Neuronal stem cell (in vitro differentiated cells): Measurements from ENCODE around the gene BCO2.
A peak's percentile ranks its signal among the peaks of the same experiment; 100 is the strongest.

Experiments used
- DNase-seq: peaks from one replicate; pipeline ENCODE4 v3.0.0-alpha.2; 2013; ENCODE audit warnings: low spot score
- H2AFZ ChIP-seq: one replicate; pipeline ENCODE4 v1.6.1; 2013; ENCODE audit warnings: mild to moderate bottlenecking, low read length, inconsistent platforms
- H2AK5ac ChIP-seq: 2 replicates; pipeline ENCODE4 v1.6.1; 2013; ENCODE audit warnings: low read depth, mild to moderate bottlenecking, inconsistent platforms, low read length, moderate library complexity, mixed read lengths
- H2BK120ac ChIP-seq: 2 replicates; pipeline ENCODE4 v1.6.1; 2013; ENCODE audit warnings: low read depth, mild to moderate bottlenecking, inconsistent platforms, low read length, moderate library complexity, mixed read lengths
- H2BK12ac ChIP-seq: one replicate; pipeline ENCODE4 v1.6.1; 2013; ENCODE audit warnings: low read length, inconsistent platforms
- H2BK15ac ChIP-seq: 2 replicates; pipeline ENCODE4 v1.6.1; 2013; ENCODE audit warnings: mild to moderate bottlenecking, low read length, inconsistent platforms, mixed read lengths
- H2BK5ac ChIP-seq: one replicate; pipeline ENCODE4 v1.6.1; 2013; ENCODE audit warnings: inconsistent platforms, mild to moderate bottlenecking, low read length, moderate library complexity
- H3K14ac ChIP-seq: one replicate; pipeline ENCODE4 v1.6.1; 2013; ENCODE audit warnings: low read length, inconsistent platforms
- H3K18ac ChIP-seq: 2 replicates; pipeline ENCODE4 v1.6.1; 2013; ENCODE audit warnings: low read length, inconsistent platforms
- H3K23ac ChIP-seq: 2 replicates; pipeline ENCODE4 v1.6.1; 2013; ENCODE audit warnings: low read depth, mild to moderate bottlenecking, mixed read lengths, low read length, inconsistent platforms; ENCODE audit not compliant: poor library complexity
- H3K27ac ChIP-seq: replicated peaks from 3 replicates; pipeline ENCODE4 v1.5.1; 2013; ENCODE audit warnings: low read length, inconsistent platforms
- H3K27me3 ChIP-seq, 3 experiments: 2 replicates each; pipeline ENCODE4 v1.6.1; 2013; ENCODE audit warnings: low read length in 3 of 3, mild to moderate bottlenecking in 2 of 3, inconsistent platforms in 1 of 3, low read depth in 1 of 3, mixed read lengths in 1 of 3, moderate library complexity in 1 of 3; ENCODE audit not compliant: control insufficient read depth in 3 of 3, insufficient read depth in 3 of 3
- H3K36me3 ChIP-seq, 2 donors: replicated peaks in 1 of 2; 2 replicates each; pipeline ENCODE4 v1.6.1; 2013; ENCODE audit warnings: low read length in 2 of 2; ENCODE audit not compliant: control insufficient read depth in 2 of 2, insufficient read depth in 2 of 2
- H3K4ac ChIP-seq: 2 replicates; pipeline ENCODE4 v1.6.1; 2013; ENCODE audit warnings: inconsistent platforms, mild to moderate bottlenecking, low read length, moderate library complexity
- H3K4me1 ChIP-seq, 2 donors: 1 replicate in 1 of 2; 2 replicates in 1 of 2; pipeline ENCODE4 v1.6.1; 2013; ENCODE audit warnings: low read length in 2 of 2, low read depth in 1 of 2; ENCODE audit not compliant: control insufficient read depth in 2 of 2, insufficient read depth in 1 of 2
- H3K4me2 ChIP-seq: one replicate; pipeline ENCODE4 v1.6.1; 2013; ENCODE audit warnings: mild to moderate bottlenecking, low read length, inconsistent platforms; ENCODE audit not compliant: insufficient read depth, poor library complexity, severe bottlenecking
- H3K4me3 ChIP-seq, 2 donors: 2 replicates each; pipeline ENCODE4 v1.5.1; 2013; ENCODE audit warnings: low read length in 2 of 2, mild to moderate bottlenecking in 2 of 2, inconsistent platforms in 1 of 2, moderate library complexity in 1 of 2
- H3K79me1 ChIP-seq: one replicate; pipeline ENCODE4 v1.6.1; 2013; ENCODE audit warnings: low read depth, mild to moderate bottlenecking, inconsistent platforms, low read length, moderate library complexity
- H3K9ac ChIP-seq: one replicate; pipeline ENCODE4 v1.6.1; 2013; ENCODE audit warnings: mild to moderate bottlenecking, low read depth, low read length, inconsistent platforms; ENCODE audit not compliant: poor library complexity
- H3K9me3 ChIP-seq, 2 donors: replicated peaks in 1 of 2; 2 replicates each; pipeline versions ENCODE3 to v1.6.1; 2013; ENCODE audit warnings: low read length in 2 of 2, mild to moderate bottlenecking in 2 of 2, inconsistent platforms in 1 of 2, low read depth in 1 of 2, mixed read lengths in 1 of 2, moderate library complexity in 1 of 2; ENCODE audit not compliant: control insufficient read depth in 2 of 2, insufficient read depth in 1 of 2
- H4K8ac ChIP-seq: one replicate; pipeline ENCODE4 v1.6.1; 2013; ENCODE audit warnings: low read depth, mild to moderate bottlenecking, inconsistent platforms, low read length, moderate library complexity
- H4K91ac ChIP-seq: one replicate; pipeline ENCODE4 v1.6.1; 2013; ENCODE audit warnings: low read length, low read depth, mild to moderate bottlenecking, inconsistent platforms; ENCODE audit not compliant: poor library complexity
- WGBS, 2 donors: extraction: QIAGEN DNeasy Blood & Tissue Kit; methylation state at CpG; one replicate each; pipeline ENCODE4 v1.1.7; 2013; ENCODE audit warnings: missing lambda C conversion rate in 2 of 2, mixed read lengths in 1 of 2; ENCODE audit not compliant: insufficient read length in 2 of 2, insufficient replicate concordance in 1 of 2; ENCODE audit errors: extremely low coverage in 2 of 2; 5-methylcytosine and 5-hydroxymethylcytosine counted together

BCO2 gene

DNA sequence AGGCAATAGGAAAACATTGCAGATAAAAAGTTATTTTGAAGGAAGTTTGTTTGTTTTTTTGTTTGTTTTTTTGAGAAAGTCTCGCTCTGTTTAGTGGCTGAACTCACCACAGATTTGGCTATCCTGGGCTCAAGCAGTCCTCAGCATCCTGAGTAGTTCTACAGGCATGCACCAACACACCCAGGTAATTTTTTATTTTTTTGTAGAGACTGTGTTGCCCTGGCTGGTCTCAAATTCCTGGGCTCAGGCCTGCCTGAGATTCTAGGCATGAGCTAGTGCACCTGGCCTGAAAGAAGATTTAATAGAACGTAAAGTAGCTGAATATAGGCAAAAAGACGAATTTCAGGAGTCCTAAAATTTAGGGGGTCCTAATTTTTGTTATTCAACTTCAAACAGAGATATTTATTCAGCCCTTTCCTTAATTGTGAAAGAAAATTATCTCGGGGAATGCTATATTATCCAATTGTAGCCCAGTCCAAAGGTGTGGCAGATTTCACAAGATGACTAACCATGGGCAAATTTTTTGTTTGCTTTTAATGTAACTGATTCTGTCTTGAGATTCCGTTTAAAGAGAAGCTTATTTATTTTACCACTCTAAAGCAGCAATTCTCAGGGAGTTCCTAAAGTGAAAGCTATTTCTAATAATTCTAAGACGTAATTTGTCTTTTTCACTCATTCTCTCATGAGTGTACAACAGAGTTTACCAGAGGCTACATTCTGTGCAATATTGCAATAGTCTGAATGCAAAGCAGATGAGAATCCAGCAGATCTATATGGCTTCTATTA is 12.4 kb upstream of the BCO2 start:
- WGBS, 2 donors: 100% methylated on average over 1 of the region's 6 CpGs; no CpG with 5 or more reads in 1 of the 2 donors
- Histone ChIP-seq H3K4ac (no peak overlapping the region), H3K79me1 (no peaks in the 10 kb centered on the region), H3K27me3 (no peaks in the 10 kb centered on the region), H4K8ac (no peak overlapping the region), H3K23ac (no peak overlapping the region), H3K14ac (no peak overlapping the region), H2BK12ac (no peak overlapping the region), H3K9ac (no peak overlapping the region), H3K4me2 (no peak overlapping the region), H4K91ac (no peak overlapping the region), H3K18ac (no peak overlapping the region), H2AFZ (no peak overlapping the region), H3K4me1 (no peaks in the 10 kb centered on the region), H2BK120ac (no peak overlapping the region), H3K9me3 (no peaks in the 10 kb centered on the region), H2AK5ac (no peak overlapping the region), H3K4me3 (no peak overlapping the region), H3K36me3 (no peaks in the 10 kb centered on the region), H2BK5ac (no peak overlapping the region), H3K27ac (no peak overlapping the region), H2BK15ac (no peak overlapping the region)
- no peak for DNase-seq

DNA sequence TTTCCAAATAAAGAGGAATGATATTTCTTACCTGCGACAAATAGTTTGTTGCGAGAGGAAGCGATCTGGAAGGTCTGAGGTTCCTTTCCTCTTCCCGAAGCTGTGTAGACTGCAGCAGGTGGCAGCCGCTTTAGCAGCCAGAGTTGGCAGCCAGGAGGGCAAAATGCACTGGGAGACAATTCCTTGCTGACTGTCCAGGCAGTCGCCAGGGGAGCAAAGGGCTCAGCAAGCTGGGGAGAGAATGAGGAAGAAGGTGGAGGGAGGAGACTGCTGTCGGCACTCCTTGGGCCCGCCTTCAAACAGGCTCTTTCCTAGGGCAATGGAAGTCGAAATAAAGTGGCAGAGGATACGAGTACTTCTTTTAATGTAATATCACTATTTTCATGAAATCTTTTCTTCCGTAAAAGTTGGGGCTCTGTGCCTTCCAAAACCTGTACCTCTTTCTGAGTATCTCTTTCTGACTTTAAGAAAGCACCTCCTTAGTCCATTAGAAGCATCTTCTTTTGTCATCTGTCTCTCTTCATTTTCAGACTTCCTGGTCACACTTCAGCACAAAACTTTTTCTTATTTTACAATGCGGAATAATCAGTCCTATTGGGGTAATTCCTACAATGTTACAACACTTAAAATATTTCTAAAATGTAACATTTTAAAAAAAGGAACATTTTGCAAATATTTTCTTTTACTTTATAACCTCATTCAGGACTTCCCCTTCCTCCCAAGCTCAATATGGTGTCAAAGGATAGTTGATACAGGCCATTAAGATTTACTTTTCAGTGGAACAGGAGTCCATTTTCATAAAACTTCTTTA is 11.2 kb upstream of the BCO2 start, which contains the start of gene IL18:
IL18 (minus strand) TSS at position 220 of the 811 bp plus-strand sequence. CDS start 9,041 bp downstream, outside the sequence.
- no peak within 1 kb of the TSS for H2AK5ac ChIP-seq
- no peak within 1 kb of the TSS for H3K23ac ChIP-seq
- no peak within 1 kb of the TSS for H4K91ac ChIP-seq
- no peaks in the 10 kb centered on the region for H3K79me1 ChIP-seq
- H3K27me3 ChIP-seq: no peaks in the 10 kb centered on the region
- no CpG with 5 or more reads among the region's 12 CpGs for WGBS, 2 donors
- no peak within 1 kb of the TSS for H2BK15ac ChIP-seq
- no peak within 1 kb of the TSS for H3K4ac ChIP-seq
- no peak within 1 kb of the TSS for H3K4me2 ChIP-seq
- no peak within 1 kb of the TSS for H3K4me3 ChIP-seq
- no peaks in the 10 kb centered on the region for H3K4me1 ChIP-seq
- no peak within 1 kb of the TSS for H3K9ac ChIP-seq
- no peak for DNase-seq
- H3K9me3 ChIP-seq: no peaks in the 10 kb centered on the region
- H2BK120ac ChIP-seq: no peak within 1 kb of the TSS
- no peak within 1 kb of the TSS for H2BK5ac ChIP-seq
- H3K14ac ChIP-seq: no peak within 1 kb of the TSS
- H3K18ac ChIP-seq: no peak within 1 kb of the TSS
- no peak within 1 kb of the TSS for H2BK12ac ChIP-seq
- H2AFZ ChIP-seq: peak within 1 kb of the TSS; percentile 48
- no peaks in the 10 kb centered on the region for H3K36me3 ChIP-seq
- H3K27ac ChIP-seq: no peak within 1 kb of the TSS
- H4K8ac ChIP-seq: no peak within 1 kb of the TSS

DNA sequence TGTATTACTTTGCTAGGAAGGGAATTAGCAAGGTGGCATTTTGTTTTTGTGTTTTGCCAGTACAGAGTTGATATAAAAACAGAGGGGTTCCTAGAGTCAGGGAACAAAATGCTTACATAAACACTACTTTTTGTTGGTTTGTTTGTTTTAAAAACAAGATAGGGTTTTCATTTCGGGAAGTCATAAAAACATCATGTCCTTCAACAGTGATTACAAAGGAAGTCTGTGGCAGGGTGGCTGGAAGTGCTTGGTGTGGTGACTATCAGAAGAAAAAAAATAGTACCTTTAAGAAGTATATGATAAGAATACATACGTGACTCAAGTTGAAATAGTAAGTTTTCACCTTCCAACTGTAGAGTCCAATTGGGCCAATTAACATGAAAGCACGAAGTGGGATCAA is 10.3 kb upstream of the BCO2 start:
- Histone ChIP-seq H2BK12ac (no peak overlapping the region), H3K79me1 (no peaks in the 10 kb centered on the region), H3K9ac (no peak overlapping the region), H4K8ac (no peak overlapping the region), H3K14ac (no peak overlapping the region), H2BK120ac (no peak overlapping the region), H3K27ac (no peak overlapping the region), H4K91ac (no peak overlapping the region), H3K4me2 (no peak overlapping the region), H3K36me3 (no peaks in the 10 kb centered on the region), H3K18ac (no peak overlapping the region), H3K4me1 (no peaks in the 10 kb centered on the region), H2AK5ac (no peak overlapping the region), H3K4ac (no peak overlapping the region), H3K9me3 (no peaks in the 10 kb centered on the region), H2BK15ac (no peak overlapping the region), H2BK5ac (no peak overlapping the region), H3K4me3 (no peak overlapping the region), H3K23ac (no peak overlapping the region), H2AFZ (no peak overlapping the region), H3K27me3 (no peaks in the 10 kb centered on the region)
- WGBS, 2 donors: no CpG with 5 or more reads among the region's 3 CpGs
- no peak for DNase-seq

DNA sequence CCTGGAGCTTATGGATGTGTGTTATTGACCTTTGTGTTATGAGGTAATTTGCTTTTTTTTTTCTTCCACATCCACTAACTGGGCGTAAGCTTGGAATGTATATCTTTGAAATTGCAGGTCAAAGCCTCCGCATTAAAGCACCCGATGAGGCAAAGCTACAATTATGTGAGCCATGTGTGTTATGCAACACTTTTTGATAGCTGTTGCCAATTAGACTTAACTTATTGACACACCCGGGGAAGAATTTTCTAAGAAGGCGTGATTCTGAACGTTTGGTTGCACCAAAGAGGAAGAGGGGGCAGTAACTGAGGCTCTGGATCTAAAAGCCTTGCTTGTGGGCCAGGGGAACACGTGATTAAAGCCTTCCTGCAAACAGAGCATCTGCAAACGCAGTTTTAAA is 8.8 kb upstream of the BCO2 start:
- no peaks in the 10 kb centered on the region for H3K9me3 ChIP-seq
- H4K91ac ChIP-seq: no peak overlapping the region
- H3K4ac ChIP-seq: no peak overlapping the region
- H3K79me1 ChIP-seq: no peaks in the 10 kb centered on the region
- H3K36me3 ChIP-seq: no peaks in the 10 kb centered on the region
- no peak overlapping the region for H3K4me3 ChIP-seq
- no peak overlapping the region for H4K8ac ChIP-seq
- no peak overlapping the region for H3K23ac ChIP-seq
- no peak overlapping the region for H3K27ac ChIP-seq
- no peak overlapping the region for H3K9ac ChIP-seq
- H2BK15ac ChIP-seq: no peak overlapping the region
- WGBS, 2 donors: no CpG with 5 or more reads among the region's 8 CpGs
- H2BK5ac ChIP-seq: no peak overlapping the region
- no peaks in the 10 kb centered on the region for H3K4me1 ChIP-seq
- no peak for DNase-seq
- peak overlapping the region; percentile 48 for H2AFZ ChIP-seq
- H2BK120ac ChIP-seq: no peak overlapping the region
- no peak overlapping the region for H2BK12ac ChIP-seq
- H3K14ac ChIP-seq: no peak overlapping the region
- H3K18ac ChIP-seq: no peak overlapping the region
- no peak overlapping the region for H2AK5ac ChIP-seq
- H3K27me3 ChIP-seq: no peaks in the 10 kb centered on the region
- H3K4me2 ChIP-seq: no peak overlapping the region
